CD14-positive monocyte (primary cell): ENCODE results near the gene TRIM61. TPM values are rescaled to one million over a fixed set of nuclear protein-coding genes. Genes with fewer than 3 reads are reported as not detected.
"Not testable (repeated sequence)": the region's sequence is repeated elsewhere in the genome, so short reads cannot be mapped to it uniquely, and the experiment has no call there.

Experiments used
- DNase-seq, 3 donors: peaks; one replicate each; pipeline ENCODE4 v3.0.0-alpha.2; 2011 to 2022
- H2AFZ ChIP-seq: 2 replicates; pipeline ENCODE4 v1.6.0; 2012; ENCODE audit warnings: mild to moderate bottlenecking, low read depth, low read length, inconsistent platforms; ENCODE audit not compliant: insufficient read depth, poor library complexity, severe bottlenecking
- H3K27ac ChIP-seq, 2 donors: 1 replicate in 1 of 2; 2 replicates in 1 of 2; pipeline ENCODE4 v1.5.1; 2012 to 2013; ENCODE audit warnings: low read length in 2 of 2, control low read depth in 1 of 2, inconsistent platforms in 1 of 2, low read depth in 1 of 2, mild to moderate bottlenecking in 1 of 2
- H3K27me3 ChIP-seq, 2 donors: one replicate each; pipeline versions ENCODE4 v1.6.0 to v1.6.1; 2011 to 2013; ENCODE audit warnings: low read length in 2 of 2; ENCODE audit not compliant: control insufficient read depth in 2 of 2, insufficient read depth in 2 of 2
- H3K36me3 ChIP-seq, 2 donors: replicated peaks in 1 of 2; 1 replicate in 1 of 2; 2 replicates in 1 of 2; pipeline versions ENCODE4 v1.5.1 to v1.6.1; 2012 to 2013; ENCODE audit warnings: low read length in 2 of 2, control low read depth in 1 of 2, inconsistent platforms in 1 of 2, mild to moderate bottlenecking in 1 of 2; ENCODE audit not compliant: insufficient read depth in 2 of 2, control insufficient read depth in 1 of 2
- H3K4me1 ChIP-seq, 2 donors: 1 replicate in 1 of 2; 2 replicates in 1 of 2; pipeline versions ENCODE4 v1.5.1 to v1.6.1; 2012 to 2013; ENCODE audit warnings: low read length in 2 of 2, control low read depth in 1 of 2, inconsistent platforms in 1 of 2, mild to moderate bottlenecking in 1 of 2, moderate library complexity in 1 of 2; ENCODE audit not compliant: insufficient read depth in 2 of 2, control insufficient read depth in 1 of 2
- H3K4me2 ChIP-seq: replicated peaks from 2 replicates; pipeline ENCODE3; 2012; ENCODE audit warnings: low read length, moderate library complexity, mild to moderate bottlenecking; ENCODE audit not compliant: poor library complexity, severe bottlenecking; ENCODE audit errors: extremely low read depth
- H3K4me3 ChIP-seq, 3 experiments: fragments of 200-600 bp in 1 of 3; sonication (generic) in 1 of 3; replicated peaks in 1 of 3; 1 replicate in 2 of 3; 2 replicates in 1 of 3; pipeline ENCODE4 v1.5.1; 2011 to 2013; ENCODE audit warnings: low read length in 3 of 3, mild to moderate bottlenecking in 3 of 3, control low read depth in 2 of 3, low read depth in 2 of 3, inconsistent platforms in 1 of 3, moderate library complexity in 1 of 3
- H3K79me2 ChIP-seq: 2 replicates; pipeline ENCODE4 v1.6.0; 2012; ENCODE audit warnings: mild to moderate bottlenecking, control low read depth, inconsistent platforms, low read length, moderate library complexity; ENCODE audit not compliant: insufficient read depth
- H3K9ac ChIP-seq: 2 replicates; pipeline ENCODE4 v1.6.0; 2017; ENCODE audit warnings: low read length, mild to moderate bottlenecking; ENCODE audit not compliant: insufficient read depth, poor library complexity, severe bottlenecking
- H3K9me3 ChIP-seq, 2 donors: replicated peaks in 1 of 2; 1 replicate in 1 of 2; 2 replicates in 1 of 2; pipeline versions ENCODE4 v1.5.1 to v1.6.1; 2012 to 2013; ENCODE audit warnings: low read length in 2 of 2, control low read depth in 1 of 2; ENCODE audit not compliant: control insufficient read depth in 1 of 2, insufficient read depth in 1 of 2
- H4K20me1 ChIP-seq: 2 replicates; pipeline ENCODE4 v1.6.0; 2012; ENCODE audit warnings: mild to moderate bottlenecking, low read length, control low read depth, moderate library complexity; ENCODE audit not compliant: insufficient read depth
- H3K27ac Mint-ChIP-seq, 7 donors: one replicate each; pipeline ENCODE4 v1.8.0; 2020; ENCODE audit warnings: mild to moderate bottlenecking in 7 of 7, mixed read lengths in 7 of 7, moderate library complexity in 6 of 7, inconsistent platforms in 2 of 7
- H3K27me3 Mint-ChIP-seq, 3 donors: one replicate each; pipeline ENCODE4 v1.8.0; 2021 to 2022; ENCODE audit warnings: low read depth in 3 of 3, mild to moderate bottlenecking in 3 of 3, mixed read lengths in 3 of 3, moderate library complexity in 3 of 3, inconsistent platforms in 1 of 3
- H3K36me3 Mint-ChIP-seq, 2 donors: one replicate each; pipeline ENCODE4 v1.8.0; 2020; ENCODE audit warnings: mixed read lengths in 2 of 2, inconsistent platforms in 1 of 2, mild to moderate bottlenecking in 1 of 2
- H3K4me1 Mint-ChIP-seq: one replicate; pipeline ENCODE4 v1.8.0; 2020; ENCODE audit warnings: mild to moderate bottlenecking, mixed read lengths
- H3K4me3 Mint-ChIP-seq, 2 donors: one replicate each; pipeline ENCODE4 v1.8.0; 2020; ENCODE audit warnings: mild to moderate bottlenecking in 2 of 2, mixed read lengths in 2 of 2, moderate library complexity in 1 of 2
- H3K9me3 Mint-ChIP-seq, 7 donors: one replicate each; pipeline ENCODE4 v1.8.0; 2020 to 2022; ENCODE audit warnings: mixed read lengths in 7 of 7, mild to moderate bottlenecking in 6 of 7, moderate library complexity in 6 of 7, inconsistent platforms in 2 of 7
- WGBS: methylation state at CpG from one replicate; pipeline ENCODE4 v1.1.5; 2013; ENCODE audit warnings: missing lambda C conversion rate; ENCODE audit not compliant: insufficient coverage; 5-methylcytosine and 5-hydroxymethylcytosine counted together
- intact Hi-C, 2 donors: fragments of 100-400 bp; cut with micrococcal nuclease; formaldehyde crosslinking; loops; one replicate each; pipeline versions ENCODE4 v1.15.0 to v1.15.1; 2023
- polyA plus RNA-seq, 3 donors: library from polyadenylated mRNA; depleted of rRNA in 1 of 3; unstranded in 2 of 3; stranded (reverse) in 1 of 3; fragments of 300-500 nt in 2 of 3; fragments of >200 nt in 1 of 3; fragmentation: Illumina TruSeq in 2 of 3; gene quantifications; 1 replicate in 2 of 3; 2 replicates in 1 of 3; pipeline ENCODE4 v1.2.3, GENCODE V29; 2012 to 2021
- TF ChIP-seq, protein P1 (sequence below): fragments of 200-600 bp; IDR thresholded peaks from one replicate; pipeline ENCODE4 v1.8.0; 2022; ENCODE audit warnings: antibody characterized with exemption, mild to moderate bottlenecking

The TRIM61 gene
- polyA plus RNA-seq, 3 donors: 0.04 TPM; not detected in 2

DNA sequence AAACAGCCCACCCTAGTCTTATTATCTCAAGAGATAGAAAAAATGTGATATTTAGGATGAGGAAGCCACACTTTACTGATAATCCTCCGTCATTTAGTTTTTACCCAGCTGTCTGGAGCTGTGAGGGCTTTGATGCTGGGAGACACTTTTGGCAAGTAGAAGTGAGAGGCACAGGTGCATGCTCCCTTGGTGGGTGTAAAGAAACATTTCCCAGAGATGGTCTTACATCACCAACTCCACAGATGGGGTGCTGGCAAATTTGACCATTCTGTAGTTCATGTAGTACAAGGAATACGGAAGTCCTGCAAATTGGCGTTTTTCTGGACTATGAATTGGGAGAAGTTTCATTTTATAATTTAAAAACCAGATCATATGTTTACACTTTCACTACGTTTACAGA is 28.5 kb downstream of the TRIM61 start:
- peaks cover 6 to 9% (median 7%) of the 10 kb centered on the region in 3 donors for H3K27me3 Mint-ChIP-seq
- Histone ChIP-seq H3K79me2 (no peaks in the 10 kb centered on the region), H3K4me1 (no peaks in the 10 kb centered on the region), H3K4me3 (no peak overlapping the region), H3K9me3 (no peaks in the 10 kb centered on the region), H3K4me2 (no peak overlapping the region), H2AFZ (no peak overlapping the region), H3K27ac (no peak overlapping the region), H3K27me3 (peaks cover 0 to 5% of the 10 kb centered on the region in 2 donors), H3K36me3 (no peaks in the 10 kb centered on the region), H3K9ac (no peak overlapping the region), H4K20me1 (no peaks in the 10 kb centered on the region)
- intact Hi-C loops: loop anchor here in 1 of 2 donors (1.0 kb wide), 1 partner anchor 9 kb away; no protein-coding TSS in a partner anchor
- DNase-seq: no peak
- no peaks in the 10 kb centered on the region for H3K9me3 Mint-ChIP-seq
- no peaks in the 10 kb centered on the region for H3K36me3 Mint-ChIP-seq
- no peak overlapping the region for H3K4me3 Mint-ChIP-seq
- TF ChIP-seq, protein P1, sequence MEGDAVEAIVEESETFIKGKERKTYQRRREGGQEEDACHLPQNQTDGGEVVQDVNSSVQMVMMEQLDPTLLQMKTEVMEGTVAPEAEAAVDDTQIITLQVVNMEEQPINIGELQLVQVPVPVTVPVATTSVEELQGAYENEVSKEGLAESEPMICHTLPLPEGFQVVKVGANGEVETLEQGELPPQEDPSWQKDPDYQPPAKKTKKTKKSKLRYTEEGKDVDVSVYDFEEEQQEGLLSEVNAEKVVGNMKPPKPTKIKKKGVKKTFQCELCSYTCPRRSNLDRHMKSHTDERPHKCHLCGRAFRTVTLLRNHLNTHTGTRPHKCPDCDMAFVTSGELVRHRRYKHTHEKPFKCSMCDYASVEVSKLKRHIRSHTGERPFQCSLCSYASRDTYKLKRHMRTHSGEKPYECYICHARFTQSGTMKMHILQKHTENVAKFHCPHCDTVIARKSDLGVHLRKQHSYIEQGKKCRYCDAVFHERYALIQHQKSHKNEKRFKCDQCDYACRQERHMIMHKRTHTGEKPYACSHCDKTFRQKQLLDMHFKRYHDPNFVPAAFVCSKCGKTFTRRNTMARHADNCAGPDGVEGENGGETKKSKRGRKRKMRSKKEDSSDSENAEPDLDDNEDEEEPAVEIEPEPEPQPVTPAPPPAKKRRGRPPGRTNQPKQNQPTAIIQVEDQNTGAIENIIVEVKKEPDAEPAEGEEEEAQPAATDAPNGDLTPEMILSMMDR: no peak
- WGBS: no CpG with 5 or more reads among the region's 4 CpGs
- H3K27ac Mint-ChIP-seq: no peak overlapping the region
- H3K4me1 Mint-ChIP-seq: no peaks in the 10 kb centered on the region

DNA sequence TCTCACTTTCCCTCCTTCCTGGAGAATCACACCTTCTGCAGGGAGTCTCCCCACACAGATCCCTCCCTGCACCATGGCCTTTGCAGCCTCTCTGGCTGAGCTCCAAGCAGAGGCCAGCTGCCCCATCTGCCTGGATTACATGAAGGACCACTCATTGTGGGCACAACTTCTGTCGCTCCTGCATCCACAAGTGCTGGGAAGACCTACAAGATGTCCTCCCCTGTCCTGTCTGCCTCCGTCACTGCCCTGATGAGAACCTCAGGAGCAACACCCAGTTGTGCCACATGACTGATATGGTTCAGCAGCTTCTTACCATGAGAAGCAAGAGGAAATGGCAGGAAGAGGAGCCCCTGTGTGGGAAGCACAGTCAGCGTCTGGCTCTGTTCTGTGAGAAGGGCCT is 29.5 kb downstream of the TRIM61 start:
- not testable (repeated sequence) for H3K79me2 ChIP-seq, H3K27me3 Mint-ChIP-seq, H3K4me2 ChIP-seq, H3K4me3 ChIP-seq, H3K27ac ChIP-seq, H3K36me3 Mint-ChIP-seq, H3K4me3 Mint-ChIP-seq, H3K27ac Mint-ChIP-seq, H3K9me3 Mint-ChIP-seq, H2AFZ ChIP-seq, H3K4me1 Mint-ChIP-seq, H4K20me1 ChIP-seq, H3K9me3 ChIP-seq, H3K27me3 ChIP-seq, DNase-seq, H3K4me1 ChIP-seq, H3K9ac ChIP-seq, H3K36me3 ChIP-seq
- 76% methylated on average over 3 of the region's 3 CpGs for WGBS
- intact Hi-C loops: loop anchor here in 1 of 2 donors (1.0 kb wide), 1 partner anchor 8 kb away; no protein-coding TSS in a partner anchor
